ENCODE data around the gene PRKCE. TPM values are rescaled to one million over a fixed set of nuclear protein-coding genes. Genes with fewer than 3 reads are reported as not detected.

PRKCE gene
- total RNA-seq, 2 donors from 2014 or later: 7.3 to 20.8 TPM

GRCh38 chr2:46065152-46065551 is 413.7 kb downstream of the PRKCE start:
- intact Hi-C loops (cut with DNase I): no loop called here
- 94 to 95% methylated on average over 4 of the region's 4 CpGs for WGBS, 2 donors
- H3K36me3 ChIP-seq (replicated peaks in 1 of 2; ENCODE audit: insufficient read depth in 1 of 2, low read depth in 2 of 2): no peaks in the 10 kb centered on the region
- DNase-seq (no peak), ATAC-seq (no peak)
- TF ChIP-seq, protein P1, sequence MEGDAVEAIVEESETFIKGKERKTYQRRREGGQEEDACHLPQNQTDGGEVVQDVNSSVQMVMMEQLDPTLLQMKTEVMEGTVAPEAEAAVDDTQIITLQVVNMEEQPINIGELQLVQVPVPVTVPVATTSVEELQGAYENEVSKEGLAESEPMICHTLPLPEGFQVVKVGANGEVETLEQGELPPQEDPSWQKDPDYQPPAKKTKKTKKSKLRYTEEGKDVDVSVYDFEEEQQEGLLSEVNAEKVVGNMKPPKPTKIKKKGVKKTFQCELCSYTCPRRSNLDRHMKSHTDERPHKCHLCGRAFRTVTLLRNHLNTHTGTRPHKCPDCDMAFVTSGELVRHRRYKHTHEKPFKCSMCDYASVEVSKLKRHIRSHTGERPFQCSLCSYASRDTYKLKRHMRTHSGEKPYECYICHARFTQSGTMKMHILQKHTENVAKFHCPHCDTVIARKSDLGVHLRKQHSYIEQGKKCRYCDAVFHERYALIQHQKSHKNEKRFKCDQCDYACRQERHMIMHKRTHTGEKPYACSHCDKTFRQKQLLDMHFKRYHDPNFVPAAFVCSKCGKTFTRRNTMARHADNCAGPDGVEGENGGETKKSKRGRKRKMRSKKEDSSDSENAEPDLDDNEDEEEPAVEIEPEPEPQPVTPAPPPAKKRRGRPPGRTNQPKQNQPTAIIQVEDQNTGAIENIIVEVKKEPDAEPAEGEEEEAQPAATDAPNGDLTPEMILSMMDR (IDR thresholded peaks at IDR 0.05): no peak
- no peak overlapping the region for H3K4me3 ChIP-seq
- no peak overlapping the region for H3K27ac ChIP-seq
- peaks cover 6% of the 10 kb centered on the region for H3K4me1 ChIP-seq
- no peaks in the 10 kb centered on the region for H3K27me3 ChIP-seq
- no peaks in the 10 kb centered on the region for H3K9me3 ChIP-seq

DNA sequence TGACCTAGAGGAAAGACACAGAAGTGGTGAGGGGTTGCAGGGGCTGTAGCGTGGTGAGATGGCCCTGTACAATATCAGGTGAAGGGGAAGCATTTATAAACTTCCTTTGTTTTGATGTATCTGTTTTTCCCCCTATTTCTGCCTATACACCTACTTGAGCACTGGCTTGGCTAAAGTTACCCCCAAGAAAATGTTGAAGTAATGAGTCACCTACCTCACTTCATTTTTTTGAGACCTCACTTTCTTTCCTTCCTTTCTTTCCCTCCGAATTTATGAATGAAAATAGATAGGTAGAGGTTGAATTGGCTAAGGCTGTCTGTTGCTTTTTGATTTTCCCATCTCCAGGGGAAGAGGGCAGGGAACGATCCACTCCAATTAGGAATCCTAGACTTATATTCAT is 414.6 kb downstream of the PRKCE start:
- Histone ChIP-seq H3K36me3 (replicated peaks in 1 of 2; ENCODE audit: insufficient read depth in 1 of 2, low read depth in 2 of 2) (no peaks in the 10 kb centered on the region), H3K27ac (no peak overlapping the region), H3K4me3 (no peak overlapping the region), H3K4me1 (peaks cover 6% of the 10 kb centered on the region), H3K27me3 (no peaks in the 10 kb centered on the region), H3K9me3 (no peaks in the 10 kb centered on the region)
- DNase-seq (no peak), ATAC-seq (no peak)
- TF ChIP-seq, protein P1 (IDR thresholded peaks at IDR 0.05): no peak
- TF ChIP-seq POLR2A (IDR thresholded peaks at IDR 0.05): no peak
- 81 to 83% methylated on average over 3 of the region's 3 CpGs for WGBS, 2 donors
- intact Hi-C loops (cut with DNase I): no loop called here

DNA sequence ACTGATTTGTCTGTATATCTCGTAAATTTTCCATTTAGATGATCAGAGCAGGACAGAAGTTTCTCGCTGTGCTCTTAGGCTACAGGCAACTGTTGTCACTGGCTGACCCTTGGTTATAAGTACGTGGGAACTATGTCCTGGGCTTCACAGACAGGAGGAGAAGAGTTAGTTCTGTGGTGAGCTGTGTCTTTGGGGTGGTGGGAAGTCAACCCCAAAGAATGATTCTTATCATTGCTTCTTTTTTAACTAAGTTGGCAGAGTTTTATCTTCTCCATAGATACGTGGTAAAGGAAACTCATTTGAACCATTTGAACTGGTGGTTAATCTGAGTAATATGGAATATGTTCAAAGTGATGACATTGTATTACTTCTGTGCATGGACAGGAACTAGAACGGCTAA is 415.1 kb downstream of the PRKCE start:
- no peak for DNase-seq
- no peak for TF ChIP-seq POLR2A (IDR thresholded peaks at IDR 0.05)
- TF ChIP-seq, protein P1 (IDR thresholded peaks at IDR 0.05): no peak
- Histone ChIP-seq H3K4me3 (no peak overlapping the region), H3K36me3 (replicated peaks in 1 of 2; ENCODE audit: insufficient read depth in 1 of 2, low read depth in 2 of 2) (no peaks in the 10 kb centered on the region), H3K4me1 (peaks cover 6% of the 10 kb centered on the region), H3K27ac (no peak overlapping the region), H3K9me3 (no peaks in the 10 kb centered on the region), H3K27me3 (no peaks in the 10 kb centered on the region)
- intact Hi-C loops (cut with DNase I): no loop called here
- 84 to 85% methylated on average over 5 of the region's 5 CpGs for WGBS, 2 donors
- ATAC-seq: no peak

- H3K27ac ChIP-seq: no peak overlapping the region
- TF ChIP-seq POLR2A (IDR thresholded peaks at IDR 0.05): no peak
- TF ChIP-seq, protein P1 (IDR thresholded peaks at IDR 0.05): no peak
- intact Hi-C loops (cut with DNase I): no loop called here
- H3K4me3 ChIP-seq: no peak overlapping the region
- H3K4me1 ChIP-seq: peaks cover 6% of the 10 kb centered on the region
- WGBS, 2 donors: 84 to 89% methylated on average over 3 of the region's 3 CpGs
- no peaks in the 10 kb centered on the region for H3K9me3 ChIP-seq
- no peaks in the 10 kb centered on the region for H3K27me3 ChIP-seq
- no peak for DNase-seq
- ATAC-seq: no peak
- no peaks in the 10 kb centered on the region for H3K36me3 ChIP-seq (replicated peaks in 1 of 2; ENCODE audit: insufficient read depth in 1 of 2, low read depth in 2 of 2)
Measured at GRCh38 chr2:46067062-46067461, 415.6 kb downstream of the PRKCE start.

DNA sequence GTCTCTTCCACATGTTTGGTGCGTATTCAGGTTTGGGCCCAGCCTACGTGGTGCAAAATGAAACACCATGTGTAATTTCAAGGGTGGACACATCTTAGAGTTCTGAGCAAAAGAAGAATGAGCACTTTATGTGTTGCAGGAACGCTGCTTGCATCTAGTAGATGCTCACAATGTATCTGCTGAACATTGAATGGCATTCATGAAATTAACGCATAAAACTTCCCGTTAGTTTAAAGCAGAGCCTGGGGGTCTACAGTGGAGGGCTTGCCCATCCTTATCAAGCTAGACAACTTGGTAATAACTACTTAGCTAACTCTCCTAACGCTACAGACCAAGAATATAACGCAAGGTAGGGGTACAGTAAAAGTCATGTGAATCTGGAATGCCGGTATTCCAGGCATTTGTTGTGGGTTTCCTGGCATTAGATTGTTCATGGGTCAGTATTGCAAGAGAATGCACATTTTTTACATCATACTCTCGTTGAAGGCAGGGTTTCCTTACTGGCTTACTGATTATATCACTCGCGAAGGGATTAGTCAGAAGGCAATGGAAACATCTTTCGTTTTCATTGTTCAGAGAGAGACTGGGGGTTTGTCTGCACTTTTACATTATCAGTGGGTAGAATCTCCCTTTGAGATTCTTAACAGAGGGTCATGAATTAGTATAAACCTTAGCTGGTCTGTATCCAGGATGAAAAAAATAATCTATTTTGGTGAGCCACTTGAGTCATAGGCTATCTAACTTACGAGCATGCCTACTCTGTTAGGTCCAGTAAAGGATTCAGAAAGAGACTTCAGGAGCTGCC is 416.2 kb downstream of the PRKCE start:
- WGBS, 2 donors: 84 to 87% methylated on average over 13 of the region's 13 CpGs
- no peaks in the 10 kb centered on the region for H3K27me3 ChIP-seq
- H3K9me3 ChIP-seq: no peaks in the 10 kb centered on the region
- ATAC-seq (peak; percentile 35), DNase-seq (no peak)
- peaks cover 4% of the 10 kb centered on the region for H3K4me1 ChIP-seq
- H3K4me3 ChIP-seq: no peak overlapping the region
- H3K27ac ChIP-seq: no peak overlapping the region
- no peak for TF ChIP-seq POLR2A (IDR thresholded peaks at IDR 0.05)
- TF ChIP-seq, protein P1 (IDR thresholded peaks at IDR 0.05): no peak
- no peaks in the 10 kb centered on the region for H3K36me3 ChIP-seq (replicated peaks in 1 of 2; ENCODE audit: insufficient read depth in 1 of 2, low read depth in 2 of 2)
- intact Hi-C loops (cut with DNase I): no loop called here

All from body of pancreas (tissue), 4 donors.